Stomach (tissue), 4 donors: Measurements from ENCODE around the gene ZNF132.
"Not testable (repeated sequence)": the region's sequence is repeated elsewhere in the genome, so short reads cannot be mapped to it uniquely, and the experiment has no call there.

ENCODE experiments used
- POLR2A ChIP-seq, 4 donors: fragments of 450-650 bp; IDR thresholded peaks; one replicate each; pipeline ENCODE4 v1.6.1; 2016; ENCODE audit warnings: antibody characterized with exemption in 4 of 4, control low read depth in 2 of 4, mild to moderate bottlenecking in 1 of 4, moderate library complexity in 1 of 4
- POLR2AphosphoS5 ChIP-seq, 3 donors: sonication (generic); formaldehyde crosslinking; IDR thresholded peaks; one replicate each; pipeline ENCODE4 v1.6.1; 2016; ENCODE audit warnings: antibody characterized with exemption in 3 of 3
- TF ChIP-seq, protein P1 (sequence below), 7 experiments: fragments of 450-650 bp in 4 of 7; fragments of 200-600 bp in 3 of 7; sonication (generic) in 3 of 7; IDR thresholded peaks; one replicate each; pipeline ENCODE4 v1.5.1; 2016 to 2019; ENCODE audit warnings: antibody characterized with exemption in 7 of 7, control low read depth in 2 of 7, mild to moderate bottlenecking in 1 of 7

DNA sequence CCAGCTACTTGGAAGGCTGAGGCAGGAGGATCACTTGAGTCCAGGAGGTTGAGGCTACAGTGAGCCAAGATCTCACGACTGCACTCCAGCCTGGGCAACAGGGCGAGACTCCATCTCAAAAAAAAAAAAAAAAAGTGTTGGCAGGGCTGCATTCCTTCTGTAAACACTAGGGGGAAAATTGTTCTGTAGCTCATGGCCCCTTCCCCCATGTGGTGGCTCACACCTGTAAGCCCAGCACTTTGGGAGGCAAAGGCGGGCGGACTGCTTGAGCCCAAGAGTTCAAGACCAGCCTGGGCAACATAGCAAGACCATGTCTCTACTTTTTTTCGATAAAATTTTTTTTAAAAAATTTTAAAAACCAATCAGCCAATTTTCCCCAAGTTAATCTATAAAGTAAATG lies 44.4 kb upstream of the ZNF132 start:
- TF ChIP-seq, protein P1, sequence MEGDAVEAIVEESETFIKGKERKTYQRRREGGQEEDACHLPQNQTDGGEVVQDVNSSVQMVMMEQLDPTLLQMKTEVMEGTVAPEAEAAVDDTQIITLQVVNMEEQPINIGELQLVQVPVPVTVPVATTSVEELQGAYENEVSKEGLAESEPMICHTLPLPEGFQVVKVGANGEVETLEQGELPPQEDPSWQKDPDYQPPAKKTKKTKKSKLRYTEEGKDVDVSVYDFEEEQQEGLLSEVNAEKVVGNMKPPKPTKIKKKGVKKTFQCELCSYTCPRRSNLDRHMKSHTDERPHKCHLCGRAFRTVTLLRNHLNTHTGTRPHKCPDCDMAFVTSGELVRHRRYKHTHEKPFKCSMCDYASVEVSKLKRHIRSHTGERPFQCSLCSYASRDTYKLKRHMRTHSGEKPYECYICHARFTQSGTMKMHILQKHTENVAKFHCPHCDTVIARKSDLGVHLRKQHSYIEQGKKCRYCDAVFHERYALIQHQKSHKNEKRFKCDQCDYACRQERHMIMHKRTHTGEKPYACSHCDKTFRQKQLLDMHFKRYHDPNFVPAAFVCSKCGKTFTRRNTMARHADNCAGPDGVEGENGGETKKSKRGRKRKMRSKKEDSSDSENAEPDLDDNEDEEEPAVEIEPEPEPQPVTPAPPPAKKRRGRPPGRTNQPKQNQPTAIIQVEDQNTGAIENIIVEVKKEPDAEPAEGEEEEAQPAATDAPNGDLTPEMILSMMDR (IDR thresholded peaks at IDR 0.05): not testable (repeated sequence)
- TF ChIP-seq POLR2A, POLR2AphosphoS5 (IDR thresholded peaks at IDR 0.05): not testable (repeated sequence)
